HG03460 (cell line): ENCODE results near the gene PRCD.

Experiments used
- ATAC-seq: cut with Tn5 transposase; IDR thresholded peaks from one replicate; pipeline ENCODE4 v1.9.1; 2021; ENCODE audit not compliant: unreplicated experiment

Gene PRCD

DNA sequence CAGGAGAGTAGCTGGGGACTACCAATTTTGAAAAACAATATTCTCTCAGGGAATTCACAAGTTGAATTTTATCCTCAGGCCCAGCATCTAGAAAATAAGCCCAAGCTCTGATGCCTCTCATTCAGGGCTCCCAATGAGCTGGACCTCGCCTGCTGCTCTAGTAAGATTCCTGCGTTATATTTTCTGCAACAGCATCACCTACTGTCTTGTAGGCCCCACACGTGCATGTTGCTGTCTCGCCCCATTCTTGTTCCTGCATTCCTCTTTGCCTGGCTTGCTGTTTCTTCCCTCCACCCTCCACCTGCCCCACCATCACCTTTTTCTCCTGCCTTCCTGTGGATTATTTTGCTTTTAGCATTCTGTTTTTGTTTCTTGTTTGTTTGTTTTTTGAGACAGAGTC, 54.1 kb downstream of the PRCD start:
- ATAC-seq = no peak

GRCh38 chr17:76594690-76595089, 54.8 kb downstream of the PRCD start:
- no peak for ATAC-seq
